Endothelial cell of umbilical vein (primary cell): ENCODE data around the gene TARP.

ENCODE experiments used
- CTCF ChIP-seq, 2 donors: IDR thresholded peaks; 1 replicate in 1 of 2; 2 replicates in 1 of 2; pipeline ENCODE4 v1.5.1; 2011; ENCODE audit warnings: low read length in 2 of 2, mild to moderate bottlenecking in 2 of 2, moderate library complexity in 2 of 2, control low read depth in 1 of 2, inconsistent platforms in 1 of 2, low read depth in 1 of 2; ENCODE audit not compliant: insufficient read depth in 1 of 2; ENCODE audit errors: extremely low read depth in 1 of 2
- FOS ChIP-seq: IDR thresholded peaks from 2 replicates; pipeline ENCODE4 v1.6.1; 2011; ENCODE audit warnings: mild to moderate bottlenecking, low read length, moderate library complexity, borderline replicate concordance; ENCODE audit not compliant: insufficient read depth
- MAX ChIP-seq: IDR thresholded peaks from 2 replicates; pipeline ENCODE4 v1.6.1; 2011; ENCODE audit not compliant: insufficient read depth, insufficient read length
- POLR2A ChIP-seq: IDR thresholded peaks from 2 replicates; pipeline ENCODE4 v1.6.1; 2012; ENCODE audit warnings: low read depth, mild to moderate bottlenecking, control low read depth, low read length
- POLR2AphosphoS5 ChIP-seq: IDR thresholded peaks from 2 replicates; pipeline ENCODE4 v1.6.1; 2012; ENCODE audit warnings: low read depth, mild to moderate bottlenecking, control low read depth, low read length, moderate library complexity; ENCODE audit not compliant: insufficient read depth

GRCh38 chr7:38262545-38262944, 10.9 kb downstream of the TARP start:
- TF ChIP-seq CTCF (IDR thresholded peaks at IDR 0.05; ENCODE audit: extremely low read depth in 1 of 2, insufficient read depth in 1 of 2, low read depth in 1 of 2, low read length in 2 of 2) (no peak), POLR2AphosphoS5 (no peak), FOS (no peak), POLR2A (no peak), MAX (no peak)
